HUDEP-2 (cell line): ENCODE data around the gene RAI1.

Experiments
- DNase-seq, 76 experiments: peaks; one replicate each; lab custom pipeline; 2025; ENCODE audit not compliant: unreplicated experiment in 76 of 76; lab: John Stamatoyannopoulos, UW

The RAI1 gene

DNA sequence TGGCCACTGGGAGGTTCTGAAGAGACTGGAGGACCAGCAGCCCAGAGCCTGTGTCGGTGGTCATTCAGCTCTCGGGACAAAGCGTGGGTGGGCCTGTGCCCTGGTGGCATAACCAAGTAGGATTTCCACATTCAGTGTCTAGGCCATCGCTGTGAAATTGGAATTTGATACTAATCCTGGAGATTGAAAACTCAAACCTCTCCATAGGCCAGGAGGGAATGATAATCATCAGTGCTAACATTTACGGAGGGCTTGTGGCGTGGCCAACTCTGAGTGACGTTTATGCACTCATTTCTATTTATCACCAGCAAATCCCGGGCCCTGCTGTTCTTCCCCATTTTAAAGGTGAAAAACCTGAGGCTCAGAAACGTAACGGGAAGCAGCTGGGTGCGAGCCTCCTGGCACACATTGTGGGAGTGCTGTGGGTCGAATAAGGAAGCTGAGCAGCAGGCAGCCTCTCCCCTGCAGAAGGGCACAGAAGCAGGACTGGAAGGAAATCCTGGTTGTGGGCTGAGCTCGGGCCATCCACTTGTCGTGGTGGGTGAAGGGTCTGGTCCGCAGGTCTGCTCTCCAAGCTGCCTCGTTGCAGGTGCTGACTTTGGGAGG lies 33.1 kb downstream of the RAI1 start:
- DNase-seq, result no peak

DNA sequence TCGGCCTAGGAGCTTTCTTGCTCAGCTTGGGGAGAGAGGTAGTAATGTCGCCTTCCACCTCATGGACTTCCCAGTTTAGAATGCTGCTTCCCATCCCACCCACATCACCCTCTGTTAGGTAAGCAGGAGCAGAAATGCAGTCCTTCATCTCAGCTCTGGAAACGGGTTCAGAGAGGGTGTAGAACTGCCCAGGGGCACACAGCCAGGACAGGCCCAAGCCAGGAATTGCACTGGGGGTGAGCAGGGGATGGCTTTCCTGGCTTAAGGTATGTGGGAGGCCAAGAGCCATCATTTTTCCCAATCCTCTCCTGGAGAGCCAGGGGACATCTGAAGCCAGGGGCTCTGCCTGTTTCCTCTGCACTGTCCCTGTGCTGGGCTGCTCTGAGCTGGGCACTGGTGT lies 33.6 kb downstream of the RAI1 start:
- DNase-seq, result no peak

DNA sequence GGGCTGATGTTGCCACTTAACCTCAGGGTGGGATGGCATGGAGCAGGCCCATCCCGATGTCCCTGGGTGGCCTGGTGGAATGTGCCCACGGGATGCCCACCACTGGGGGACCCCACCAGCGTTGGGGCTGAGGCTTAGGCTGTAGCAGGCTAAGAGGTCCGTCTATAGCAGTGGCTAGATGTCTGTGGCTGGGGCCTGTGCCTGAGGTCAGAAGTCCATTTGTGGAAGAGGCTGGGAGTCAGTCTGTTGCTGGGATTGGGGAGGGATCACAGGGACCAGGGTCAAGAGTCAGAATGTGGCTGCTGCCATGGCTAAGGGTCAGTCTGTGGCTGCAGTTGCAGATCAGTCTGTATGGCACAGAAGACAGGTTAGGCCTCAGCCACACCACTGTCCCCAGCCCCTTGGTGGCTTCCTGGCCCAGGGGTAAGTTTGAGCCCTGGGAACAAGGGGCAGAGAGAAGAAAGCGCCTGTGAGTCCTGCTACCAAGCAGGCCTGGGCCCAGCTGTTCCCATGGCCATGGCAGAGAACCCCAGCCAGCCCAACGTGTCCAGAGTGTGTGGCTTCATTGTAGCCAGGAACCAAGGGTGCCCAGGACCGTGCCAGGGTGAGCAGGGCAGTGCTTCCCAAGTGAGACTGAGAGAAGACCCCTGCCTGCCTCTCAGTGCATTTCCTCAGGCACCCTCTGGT lies 35.7 kb downstream of the RAI1 start:
- DNase-seq, result no peak

DNA sequence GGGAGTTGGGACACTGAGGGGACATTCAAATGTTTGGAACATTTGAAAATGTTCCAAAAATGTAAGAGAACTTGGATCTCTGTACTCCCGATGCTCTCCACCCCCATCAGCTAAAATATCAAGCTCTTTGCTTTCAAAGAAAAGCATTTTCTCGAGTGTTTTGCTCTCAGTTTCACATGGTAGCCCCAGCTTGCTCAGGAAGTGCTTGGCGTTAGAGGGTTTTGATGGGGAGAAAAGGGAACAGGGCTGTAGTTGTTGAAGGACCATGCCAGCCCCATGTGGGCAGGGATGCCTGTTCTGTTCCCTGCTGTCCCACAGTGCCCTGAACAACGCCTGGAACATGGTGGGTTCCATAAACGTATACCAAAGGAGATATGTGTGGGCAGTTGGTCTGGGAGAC lies 37.0 kb downstream of the RAI1 start:
- DNase-seq, result no peak

DNA sequence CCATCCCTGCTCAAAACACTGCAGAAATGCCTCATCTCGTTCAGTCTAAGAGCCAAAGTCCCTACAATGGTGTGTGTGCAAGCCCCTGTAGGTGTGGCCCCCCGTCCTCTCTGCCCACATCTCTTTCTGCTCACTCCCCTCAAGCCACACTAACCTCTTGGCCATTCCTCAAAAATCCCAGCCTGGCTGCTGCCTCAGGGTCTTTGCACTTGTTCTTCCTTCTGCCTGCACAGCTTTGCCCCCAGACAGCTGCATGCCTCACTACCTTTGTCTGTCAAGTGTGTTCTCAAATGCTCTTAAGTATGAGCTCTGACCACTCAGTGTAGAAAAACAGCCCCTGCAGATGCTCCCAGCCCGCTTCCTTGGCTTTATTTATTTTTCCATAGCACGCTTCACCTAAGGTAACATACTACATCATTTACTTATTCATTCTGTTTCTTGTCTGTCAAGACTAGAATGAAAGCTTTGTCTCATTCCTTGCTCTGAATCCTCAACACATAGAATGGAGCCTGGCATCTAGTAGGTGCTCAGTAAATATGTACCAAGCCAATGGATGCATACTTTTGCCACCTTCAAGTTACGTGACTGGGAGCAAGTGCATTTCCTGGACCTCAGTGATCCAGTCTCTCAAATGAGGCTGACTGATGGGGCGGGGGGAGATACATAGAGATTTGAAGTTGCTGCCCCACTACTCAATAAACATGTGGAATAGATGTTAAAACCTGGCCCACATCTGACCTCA lies 38.1 kb downstream of the RAI1 start:
- DNase-seq, result no peak

DNA sequence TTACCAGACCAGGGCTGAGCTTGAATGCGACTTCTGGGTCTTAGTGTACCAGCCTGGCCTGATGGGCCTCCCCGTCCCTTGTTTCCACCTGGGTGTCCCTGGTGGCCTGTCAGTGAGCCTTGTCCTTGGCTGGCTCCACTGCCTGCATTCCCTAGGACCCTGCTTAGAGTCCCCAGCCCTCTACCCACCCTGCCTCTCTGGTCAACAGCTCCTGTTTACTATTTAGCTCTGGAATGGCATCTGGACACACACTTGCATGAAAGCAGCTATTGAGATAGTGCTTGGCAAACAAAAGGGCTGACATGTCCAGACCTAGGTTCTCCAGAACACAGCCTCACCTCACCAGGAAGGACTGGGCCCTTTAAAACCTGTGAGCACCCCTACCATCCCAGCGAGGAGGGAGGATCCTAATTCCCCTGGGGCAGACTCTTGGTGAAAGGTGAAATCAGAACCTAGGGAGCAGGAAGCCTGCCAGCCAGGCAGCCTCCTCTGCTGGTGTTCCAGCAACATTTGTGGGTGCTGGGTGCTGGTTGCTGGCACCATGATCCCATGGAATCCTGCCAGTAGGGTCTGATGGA lies 38.8 kb downstream of the RAI1 start:
- no peak for DNase-seq

DNA sequence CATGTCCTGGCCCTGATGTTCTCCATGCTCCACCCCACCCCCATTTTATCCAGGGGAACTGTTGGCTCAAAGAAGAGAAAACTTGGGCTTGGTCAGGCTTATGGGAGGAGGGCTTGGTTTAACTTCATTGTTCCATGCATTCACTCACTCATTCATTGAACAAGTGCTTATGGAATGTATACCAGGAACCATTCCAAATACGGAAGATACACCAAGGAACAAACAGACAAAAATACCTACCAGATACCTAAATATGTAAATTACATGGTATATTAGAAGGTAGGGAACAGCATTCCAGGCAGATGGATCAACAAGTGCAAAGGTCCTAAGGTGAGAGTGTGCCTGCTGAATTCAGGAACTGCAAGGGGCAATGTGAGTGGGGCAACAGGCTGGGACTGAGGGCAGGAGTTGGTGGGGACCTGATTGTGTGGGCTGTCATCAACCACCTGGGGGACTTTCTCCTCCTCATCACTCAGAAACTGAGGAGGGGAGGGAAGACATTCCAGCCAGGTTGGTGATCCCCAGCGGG lies 39.9 kb downstream of the RAI1 start:
- no peak for DNase-seq

DNA sequence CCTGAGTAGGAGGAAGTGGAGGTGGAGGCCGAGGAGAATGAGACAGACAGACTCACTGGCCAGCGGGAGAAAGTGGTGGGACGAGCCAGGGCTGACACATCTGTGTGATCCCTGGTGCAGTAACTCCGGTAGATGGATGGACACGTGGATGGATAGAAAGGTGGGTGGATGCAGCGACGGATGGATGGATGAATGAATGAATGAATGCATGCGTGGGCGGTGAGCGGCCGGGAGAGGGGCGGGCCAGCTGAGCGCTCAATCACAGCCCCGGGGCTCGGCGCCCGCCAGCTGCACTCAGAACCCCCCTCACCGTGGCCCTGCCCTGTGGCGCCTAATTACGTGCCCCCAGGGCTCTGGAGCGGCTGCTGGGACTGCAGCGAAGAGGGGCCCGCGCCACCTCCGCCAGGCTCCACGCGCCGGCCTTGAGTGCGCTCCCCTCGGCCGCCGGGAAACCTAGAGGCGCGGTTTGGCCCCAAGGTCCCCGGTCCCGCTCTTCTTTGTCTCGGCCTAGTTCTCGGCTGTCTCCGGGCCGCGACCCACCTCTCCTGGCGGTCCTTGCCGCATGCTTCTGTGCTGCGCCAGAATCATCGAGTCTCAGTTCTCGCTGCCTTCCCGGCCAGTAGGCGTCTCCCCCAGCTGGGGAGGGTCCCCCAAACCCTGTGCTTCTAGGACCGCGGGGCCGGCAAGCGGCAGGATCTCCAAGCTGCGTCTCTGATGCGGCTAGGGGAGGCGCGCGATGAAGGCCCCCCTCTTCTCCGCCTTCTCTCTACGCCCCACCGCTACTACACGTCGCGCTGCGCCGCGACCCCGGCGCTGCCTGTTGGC lies 41.0 kb downstream of the RAI1 start:
- DNase-seq, result no peak

DNA sequence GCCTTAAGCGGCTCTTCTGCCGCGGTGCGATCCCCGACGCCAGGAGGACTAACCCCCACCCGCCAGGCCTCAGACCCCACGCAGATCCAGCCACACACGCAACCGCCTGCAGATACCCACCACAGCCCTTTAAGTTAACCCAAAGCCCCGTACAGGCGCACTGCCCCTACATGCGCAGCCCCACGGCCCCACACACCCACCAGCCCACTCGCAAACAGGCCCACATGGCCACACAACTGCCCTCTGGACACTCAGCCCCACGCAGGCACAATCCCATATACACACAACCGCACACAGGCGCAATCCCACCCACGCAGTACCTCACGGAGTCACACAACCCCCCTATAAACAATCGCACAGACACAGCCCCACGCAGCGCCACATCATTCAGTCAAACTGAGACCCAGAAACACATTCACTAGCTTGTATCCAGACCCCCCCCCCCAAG lies 41.7 kb downstream of the RAI1 start:
- DNase-seq, result no peak

DNA sequence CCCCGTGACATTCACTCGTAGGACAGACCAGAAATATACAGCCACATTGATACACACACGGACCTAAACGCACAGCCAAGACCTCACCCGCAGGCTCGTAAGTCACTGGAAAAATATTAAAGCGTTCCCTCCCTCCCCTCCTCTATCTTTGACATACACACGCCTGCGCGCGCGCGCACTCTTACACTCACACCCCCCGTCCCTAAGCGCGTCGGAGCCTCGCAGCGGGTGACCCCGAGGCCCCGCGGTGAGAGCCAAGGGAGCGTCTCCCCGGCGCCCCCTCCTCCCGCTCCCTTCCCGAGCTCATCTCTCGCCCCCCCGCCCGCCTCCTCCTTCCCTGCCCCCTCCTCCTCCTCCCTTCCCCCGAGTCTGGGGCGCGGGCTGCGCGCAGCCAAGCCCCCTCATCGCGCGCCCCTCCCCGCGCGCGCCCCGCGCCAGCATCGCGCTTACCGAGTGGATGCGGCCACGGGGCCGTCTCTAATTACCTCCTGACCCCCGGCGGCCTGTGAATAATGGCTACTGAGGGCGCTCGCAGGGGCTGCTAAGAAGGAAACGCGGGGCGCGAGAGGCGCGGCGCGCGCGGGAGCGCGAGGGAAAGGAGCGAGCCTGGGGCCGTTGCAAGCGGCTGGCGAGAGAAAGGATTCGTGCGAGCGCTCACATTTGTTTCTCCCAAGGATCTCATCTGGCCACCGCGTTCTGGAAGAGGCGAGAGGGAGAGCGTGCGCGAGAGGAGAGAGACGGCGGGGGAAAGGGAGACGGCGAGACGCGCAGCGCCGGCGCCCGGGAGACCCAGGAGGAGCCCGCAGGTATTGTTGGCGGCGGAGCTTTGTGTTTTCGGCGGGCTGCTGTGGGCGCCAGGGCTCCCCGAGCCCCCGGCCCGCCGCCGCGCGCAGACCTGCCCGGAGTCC lies 42.4 kb downstream of the RAI1 start:
- DNase-seq, result no peak

DNA sequence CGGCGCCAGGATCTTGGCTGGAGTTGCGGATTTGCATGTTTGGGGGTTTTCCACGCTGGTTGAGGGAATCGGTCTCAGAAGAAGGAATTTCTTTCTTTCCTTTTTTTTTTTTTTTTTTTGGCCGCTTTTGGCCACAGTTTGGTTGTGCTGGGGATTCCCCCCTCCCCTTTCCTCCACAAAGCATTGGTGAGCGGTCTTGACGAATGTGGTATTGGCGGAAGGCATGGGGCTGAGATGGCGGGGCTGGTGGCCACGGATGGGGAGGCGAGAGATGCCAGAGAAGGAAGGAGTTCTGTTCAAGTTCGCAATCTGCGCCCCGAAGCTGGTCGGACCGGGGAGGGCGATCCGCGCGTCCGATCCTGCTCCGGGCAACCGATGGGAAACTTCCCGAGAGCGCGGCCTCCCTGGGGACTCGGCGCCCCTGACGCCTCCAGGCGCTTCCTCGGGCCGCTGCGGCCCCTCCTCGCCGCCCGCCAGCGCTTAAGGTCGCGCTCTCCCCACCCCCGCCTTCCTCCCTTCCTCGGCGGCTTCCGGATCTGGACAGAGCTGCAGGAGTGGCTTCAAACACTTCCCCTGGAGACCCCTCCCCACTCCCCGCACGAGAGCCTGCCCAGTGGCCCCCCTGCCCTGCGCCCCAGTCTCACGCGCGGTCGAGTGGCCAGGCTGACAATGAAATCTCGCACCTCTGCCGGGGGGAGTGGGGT lies 43.2 kb downstream of the RAI1 start:
- no peak for DNase-seq

DNA sequence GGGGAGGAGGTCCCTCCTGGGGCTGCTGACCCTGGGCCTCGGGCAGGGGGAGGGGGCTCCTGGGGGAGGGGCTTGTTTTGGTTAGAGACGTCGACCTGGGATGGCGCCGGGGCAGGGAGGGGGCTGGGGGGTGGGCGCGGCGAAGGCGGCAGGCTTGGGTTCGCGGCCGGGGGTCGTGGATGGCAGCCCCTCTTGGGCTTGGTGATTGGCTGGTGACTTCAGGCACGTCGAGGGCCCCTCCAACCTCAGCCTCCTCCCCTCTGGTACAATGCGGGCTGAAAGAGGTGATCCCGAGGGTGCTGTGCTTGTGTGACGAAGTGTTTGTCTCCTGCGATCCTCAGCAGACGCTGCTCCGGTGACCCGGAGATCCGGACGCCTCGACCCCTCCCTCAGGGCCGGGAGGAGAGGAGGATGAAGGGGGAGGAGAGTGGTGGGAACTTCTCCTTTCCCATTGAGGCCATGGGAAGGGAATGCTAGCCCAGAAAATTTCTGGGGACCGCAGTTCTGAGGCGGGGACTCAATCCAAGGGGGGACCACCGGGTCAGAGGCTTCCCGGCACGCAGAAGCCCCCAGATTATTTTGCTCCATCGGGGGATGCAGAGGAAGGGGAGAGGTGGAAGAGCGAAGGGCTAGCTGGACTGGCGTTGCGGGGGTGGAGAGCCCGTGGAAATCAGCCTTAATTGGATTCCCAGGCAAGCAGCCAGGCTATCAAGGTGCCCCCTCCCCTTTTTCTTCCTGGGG lies 43.9 kb downstream of the RAI1 start:
- no peak for DNase-seq

DNA sequence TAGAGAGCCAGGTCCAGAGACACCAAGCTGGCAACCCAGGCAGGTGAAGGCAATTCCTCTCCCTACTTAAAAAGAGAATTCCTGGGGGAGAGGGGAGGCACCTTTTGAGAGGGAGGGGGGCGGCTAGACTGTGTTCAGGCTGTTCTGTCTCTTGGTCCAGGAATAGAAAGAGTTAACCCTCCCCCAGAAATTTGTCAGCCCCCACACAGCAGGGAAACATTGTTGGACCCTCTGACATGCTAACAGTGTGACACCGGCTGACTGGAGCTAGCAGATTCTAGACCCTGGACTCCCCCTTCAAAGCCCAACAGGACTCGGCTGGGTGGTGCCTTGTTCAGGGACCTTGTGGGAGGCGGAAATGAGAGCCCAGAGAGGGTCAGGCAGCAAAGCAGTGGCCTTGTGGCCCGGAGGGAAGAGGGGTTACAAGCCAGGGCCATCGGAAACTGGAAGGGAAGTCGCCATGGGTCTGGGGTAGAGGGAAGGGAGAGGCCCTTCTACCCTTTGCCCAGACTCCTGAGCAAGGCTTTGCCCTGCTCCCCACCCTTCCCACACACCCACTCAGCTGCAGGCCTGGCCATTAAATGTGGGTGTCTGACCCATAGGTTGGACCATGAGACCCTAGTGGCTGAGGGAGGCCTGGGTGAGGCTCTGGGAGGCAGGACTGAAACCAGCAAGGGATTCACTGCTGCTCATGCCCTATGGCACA lies 44.6 kb downstream of the RAI1 start:
- DNase-seq, result no peak

DNA sequence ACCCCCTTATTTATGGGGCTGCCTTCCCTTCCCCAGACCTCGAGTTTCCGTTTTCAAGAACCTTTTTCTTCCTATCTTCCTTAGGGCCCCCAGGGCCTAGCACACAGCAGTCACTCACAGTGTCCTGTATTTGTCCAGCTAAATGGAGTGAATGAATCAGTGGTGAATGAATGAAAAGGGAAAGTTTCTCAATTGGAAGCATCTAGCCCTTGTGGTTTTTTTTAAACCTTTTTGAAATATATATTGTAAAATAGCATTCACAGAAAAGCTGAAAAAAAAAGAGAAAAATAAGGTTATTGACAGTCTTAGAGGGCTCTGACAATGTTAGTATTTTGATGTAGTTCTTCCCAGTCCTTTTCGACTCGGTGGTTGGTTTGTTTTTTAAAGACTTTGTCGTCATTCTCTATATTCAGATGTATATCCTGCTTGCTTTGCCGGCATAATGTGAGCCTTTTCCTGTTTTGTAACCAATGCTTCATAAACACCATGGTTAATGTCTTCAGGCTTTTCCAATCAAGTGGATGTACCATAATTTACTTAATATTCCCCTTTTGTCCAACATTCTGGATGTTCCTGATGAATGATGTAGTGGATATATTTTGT lies 45.3 kb downstream of the RAI1 start:
- no peak for DNase-seq

DNA sequence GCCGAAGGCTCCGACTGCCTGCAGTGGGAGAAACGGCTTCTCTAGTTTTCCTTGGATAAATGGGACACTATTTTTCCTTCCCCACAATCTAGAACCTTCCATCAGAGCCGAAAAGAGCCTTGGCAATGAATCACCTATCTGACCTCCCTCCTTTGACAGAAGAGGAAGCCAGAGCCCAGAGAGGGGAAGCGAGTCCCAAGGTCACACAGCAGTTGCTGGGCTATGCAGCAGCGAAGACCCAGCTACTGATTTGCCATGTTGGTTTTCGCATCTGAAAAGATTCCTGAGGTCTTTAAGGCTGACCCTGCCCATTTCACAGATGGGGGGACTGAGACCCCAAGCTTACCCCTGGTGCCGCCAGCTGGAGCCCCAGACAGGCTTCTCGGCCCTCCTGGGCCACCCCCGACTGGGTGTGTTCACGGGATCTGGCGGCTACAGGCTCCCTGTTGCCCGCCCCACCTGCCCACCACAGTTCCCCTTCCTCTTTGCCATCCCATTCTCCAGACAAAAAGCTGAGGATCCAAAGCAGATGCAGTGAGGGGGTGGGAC lies 45.9 kb downstream of the RAI1 start:
- no peak for DNase-seq

DNA sequence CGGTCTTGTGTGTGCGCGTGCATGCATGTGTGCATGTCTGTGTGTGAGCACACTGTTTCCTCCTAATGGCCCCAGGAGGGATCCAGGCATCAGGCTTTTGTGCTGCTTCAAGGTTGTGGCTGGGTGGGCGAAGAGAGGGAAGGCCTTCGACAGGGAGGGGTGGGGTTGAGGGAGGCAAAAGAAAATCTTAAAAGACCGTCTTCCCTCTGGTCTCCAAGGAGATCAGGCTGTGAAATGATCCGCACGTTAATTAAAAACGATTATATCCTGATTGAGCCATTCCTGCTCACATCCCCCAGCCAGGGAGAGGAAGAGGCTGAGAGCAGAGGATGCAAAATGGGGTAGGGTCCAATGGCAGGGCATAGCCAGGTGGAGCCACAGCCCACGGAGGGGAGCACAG lies 46.9 kb downstream of the RAI1 start:
- DNase-seq, result no peak
